Measurements from ENCODE around the gene PTBP1.

GRCh38 chr19:827314-827709, 30.1 kb downstream of the PTBP1 start:
- TF ChIP-seq POLR2A (IDR thresholded peaks at IDR 0.05; ENCODE audit: low read depth, low read length), result no peak
- no peak for TF ChIP-seq SPI1 (IDR thresholded peaks at IDR 0.05; ENCODE audit: low read depth, low read length)
- TF ChIP-seq POLR2AphosphoS5 (IDR thresholded peaks at IDR 0.05; ENCODE audit: low read depth, low read length), result no peak
- no peak for TF ChIP-seq TAF1 (IDR thresholded peaks at IDR 0.05; ENCODE audit: low read depth, low read length)
- TF ChIP-seq PAX5 (IDR thresholded peaks at IDR 0.05; ENCODE audit: insufficient read depth, low read length, severe bottlenecking), result no peak
- no peak for TF ChIP-seq POU2F2 (IDR thresholded peaks at IDR 0.05; ENCODE audit: low read depth, low read length)
